Measurements from ENCODE around the gene AARS2.

- TF ChIP-seq CTCF (IDR thresholded peaks at IDR 0.05) = no peak
- TF ChIP-seq POLR2A (IDR thresholded peaks at IDR 0.05) = no peak
Observed at GRCh38 chr6:44301106-44301505, 12.0 kb downstream of the AARS2 start.
